ENCODE data around the gene SSH2. TPM values are rescaled to one million over a fixed set of nuclear protein-coding genes. Genes with fewer than 3 reads are reported as not detected.
"Not testable (repeated sequence)": the region's sequence is repeated elsewhere in the genome, so short reads cannot be mapped to it uniquely, and the experiment has no call there.

The SSH2 gene
- total RNA-seq, 1 donor from 2014 or later = 39.1 TPM

- no peak for DNase-seq (ENCODE audit: low spot score)
These were observed 183.4 kb downstream of the SSH2 start for GRCh38 chr17:29746669-29747068.

GRCh38 chr17:29744121-29744520, 185.9 kb downstream of the SSH2 start:
- no peak for DNase-seq (ENCODE audit: low spot score)

- no peak for DNase-seq (ENCODE audit: low spot score)
These were observed 187.9 kb downstream of the SSH2 start for GRCh38 chr17:29742210-29742513.

GRCh38 chr17:29740017-29740416, 190.0 kb downstream of the SSH2 start:
- DNase-seq (ENCODE audit: low spot score) = no peak

- DNase-seq (ENCODE audit: low spot score) = no peak
These were observed 195.4 kb downstream of the SSH2 start for GRCh38 chr17:29734640-29735039.

- no peak for DNase-seq (ENCODE audit: low spot score)
These were observed 196.9 kb downstream of the SSH2 start for GRCh38 chr17:29733166-29733565.

GRCh38 chr17:29732613-29733012, 197.4 kb downstream of the SSH2 start:
- DNase-seq (ENCODE audit: low spot score) = no peak

GRCh38 chr17:29732209-29732608, 197.8 kb downstream of the SSH2 start:
- no peak for DNase-seq (ENCODE audit: low spot score)

GRCh38 chr17:29731589-29731929, 198.5 kb downstream of the SSH2 start:
- no peak for DNase-seq (ENCODE audit: low spot score)

- DNase-seq (ENCODE audit: low spot score) = no peak
These were observed 201.5 kb downstream of the SSH2 start for GRCh38 chr17:29728490-29728889.

GRCh38 chr17:29726715-29727252, 203.2 kb downstream of the SSH2 start:
- no peak for DNase-seq (ENCODE audit: low spot score)

GRCh38 chr17:29725408-29725807, 204.6 kb downstream of the SSH2 start:
- not testable (repeated sequence) for DNase-seq (ENCODE audit: low spot score)

- DNase-seq (ENCODE audit: low spot score) = no peak
These were observed 206.6 kb downstream of the SSH2 start for GRCh38 chr17:29723278-29724047.

- no peak for DNase-seq (ENCODE audit: low spot score)
These were observed 207.4 kb downstream of the SSH2 start for GRCh38 chr17:29722411-29723198.

GRCh38 chr17:29720551-29720950, 209.5 kb downstream of the SSH2 start:
- DNase-seq (ENCODE audit: low spot score) = no peak

- no peak for DNase-seq (ENCODE audit: low spot score)
These were observed 210.6 kb downstream of the SSH2 start for GRCh38 chr17:29719469-29719868.

GRCh38 chr17:29718446-29719039, 211.5 kb downstream of the SSH2 start:
- DNase-seq (ENCODE audit: low spot score) = no peak

GRCh38 chr17:29717817-29718216, 212.2 kb downstream of the SSH2 start:
- DNase-seq (ENCODE audit: low spot score) = no peak

- no peak for DNase-seq (ENCODE audit: low spot score)
These were observed 213.5 kb downstream of the SSH2 start for GRCh38 chr17:29716566-29716965.

GRCh38 chr17:29715680-29716079, 214.3 kb downstream of the SSH2 start:
- DNase-seq (ENCODE audit: low spot score) = no peak

GRCh38 chr17:29714146-29714545, 215.9 kb downstream of the SSH2 start:
- no peak for DNase-seq (ENCODE audit: low spot score)

- DNase-seq (ENCODE audit: low spot score) = no peak
These were observed 216.4 kb downstream of the SSH2 start for GRCh38 chr17:29713626-29714025.

All from mesenteric fat pad (tissue), 1 donor.